Forelimb muscle (tissue), 1 donor: ENCODE results near the gene PIK3CD. TPM values are rescaled to one million over a fixed set of nuclear protein-coding genes. Genes with fewer than 3 reads are reported as not detected.
"Not testable (repeated sequence)": the region's sequence is repeated elsewhere in the genome, so short reads cannot be mapped to it uniquely, and the experiment has no call there.

Experiments used
- DNase-seq: peaks from one replicate; pipeline ENCODE4 v3.0.0-alpha.2; 2013; ENCODE audit warnings: low read depth
- polyA plus RNA-seq: library from polyadenylated mRNA; unstranded; fragments of 120-200 nt; gene quantifications from one replicate; pipeline ENCODE4 v1.2.1, GENCODE V29; 2013; ENCODE audit not compliant: insufficient read length

PIK3CD gene
- polyA plus RNA-seq, 1 donor = 1.9 TPM

GRCh38 chr1:9688599-9688998 is 37.1 kb downstream of the PIK3CD start:
- DNase-seq = no peak

GRCh38 chr1:9689011-9689706 is 37.6 kb downstream of the PIK3CD start:
- no peak for DNase-seq

- no peak for DNase-seq
Measured at GRCh38 chr1:9689971-9690381, 38.4 kb downstream of the PIK3CD start.

- no peak for DNase-seq
Measured at GRCh38 chr1:9690440-9691107, 39.0 kb downstream of the PIK3CD start.

- no peak for DNase-seq
Measured at GRCh38 chr1:9691108-9691445, 39.5 kb downstream of the PIK3CD start.

- no peak for DNase-seq
Measured at GRCh38 chr1:9691691-9692090, 40.2 kb downstream of the PIK3CD start.

- DNase-seq = no peak
Measured at GRCh38 chr1:9696793-9697192, 45.3 kb downstream of the PIK3CD start.

- no peak for DNase-seq
Measured at GRCh38 chr1:9699361-9699760, 47.8 kb downstream of the PIK3CD start.

- DNase-seq = no peak
Measured at GRCh38 chr1:9700340-9700739, 48.8 kb downstream of the PIK3CD start.

- DNase-seq = no peak
Measured at GRCh38 chr1:9701665-9702064, 50.1 kb downstream of the PIK3CD start.

- DNase-seq = no peak
Measured at GRCh38 chr1:9703165-9703509, 51.6 kb downstream of the PIK3CD start.

- DNase-seq = no peak
Measured at GRCh38 chr1:9703681-9704080, 52.1 kb downstream of the PIK3CD start.

- DNase-seq = no peak
Measured at GRCh38 chr1:9705337-9706093, 54.0 kb downstream of the PIK3CD start.

GRCh38 chr1:9706178-9706577 is 54.6 kb downstream of the PIK3CD start:
- no peak for DNase-seq

GRCh38 chr1:9710037-9710436 is 58.5 kb downstream of the PIK3CD start:
- DNase-seq = no peak

- no peak for DNase-seq
Measured at GRCh38 chr1:9711466-9712020, 60.0 kb downstream of the PIK3CD start.

- not testable (repeated sequence) for DNase-seq
Measured at GRCh38 chr1:9712767-9713166, 61.2 kb downstream of the PIK3CD start.

- DNase-seq = no peak
Measured at GRCh38 chr1:9714257-9714718, 62.8 kb downstream of the PIK3CD start.

- no peak for DNase-seq
Measured at GRCh38 chr1:9715536-9716226, 64.2 kb downstream of the PIK3CD start.

GRCh38 chr1:9716404-9717192 is 65.1 kb downstream of the PIK3CD start:
- no peak for DNase-seq
